Astrocyte (in vitro differentiated cells and primary cell): ENCODE results near the gene PRDX5. TPM values are rescaled to one million over a fixed set of nuclear protein-coding genes. Genes with fewer than 3 reads are reported as not detected.

Experiments
- DNase-seq: peaks from one replicate; pipeline ENCODE4 v3.0.0-alpha.2; 2010; ENCODE audit warnings: low read depth
- FAIRE-seq: peaks from 2 replicates; lab custom pipeline; 2011; peaks lifted over from hg19 to GRCh38; lab: Jason Lieb, UNC
- H2AFZ ChIP-seq: 2 replicates; pipeline ENCODE4 v1.6.0; 2012; ENCODE audit warnings: low read depth, low read length, inconsistent platforms
- H3K27ac ChIP-seq: 2 replicates; pipeline ENCODE4 v1.5.1; 2011; ENCODE audit warnings: low read depth, low read length, inconsistent platforms
- H3K27me3 ChIP-seq: 2 replicates; pipeline ENCODE4 v1.6.0; 2011; ENCODE audit warnings: low read length, inconsistent platforms; ENCODE audit not compliant: insufficient read depth
- H3K36me3 ChIP-seq: 2 replicates; pipeline ENCODE4 v1.5.1; 2011; ENCODE audit warnings: low read length, inconsistent platforms; ENCODE audit not compliant: insufficient read depth
- H3K4me1 ChIP-seq: 2 replicates; pipeline ENCODE4 v1.5.1; 2011; ENCODE audit warnings: low read length, inconsistent platforms; ENCODE audit not compliant: insufficient read depth
- H3K4me2 ChIP-seq: 2 replicates; pipeline ENCODE4 v1.6.0; 2012; ENCODE audit warnings: low read length, inconsistent platforms
- H3K4me3 ChIP-seq: 2 replicates; pipeline ENCODE4 v1.5.1; 2011; ENCODE audit warnings: low read depth, mild to moderate bottlenecking, low read length, inconsistent platforms; ENCODE audit not compliant: insufficient read depth
- H3K79me2 ChIP-seq: 2 replicates; pipeline ENCODE4 v1.6.0; 2012; ENCODE audit warnings: mild to moderate bottlenecking, low read length, inconsistent platforms; ENCODE audit not compliant: insufficient read depth
- H3K9ac ChIP-seq: 2 replicates; pipeline ENCODE4 v1.6.0; 2012; ENCODE audit warnings: mild to moderate bottlenecking, low read length, inconsistent platforms
- H3K9me3 ChIP-seq: 2 replicates; pipeline ENCODE4 v1.5.1; 2012; ENCODE audit warnings: low read depth, mild to moderate bottlenecking, low read length, inconsistent platforms; ENCODE audit not compliant: insufficient read depth
- H4K20me1 ChIP-seq: 2 replicates; pipeline ENCODE4 v1.6.0; 2012; ENCODE audit warnings: low read length, inconsistent platforms; ENCODE audit not compliant: insufficient read depth
- H3K27ac Mint-ChIP-seq: one replicate; pipeline ENCODE4 v1.8.0; 2021; ENCODE audit warnings: mild to moderate bottlenecking, mixed read lengths; ENCODE audit not compliant: unreplicated experiment
- H3K27me3 Mint-ChIP-seq: one replicate; pipeline ENCODE4 v1.8.0; 2021; ENCODE audit warnings: low read depth, mixed read lengths; ENCODE audit not compliant: unreplicated experiment
- H3K36me3 Mint-ChIP-seq: one replicate; pipeline ENCODE4 v1.8.0; 2021; ENCODE audit warnings: low read depth, mixed read lengths; ENCODE audit not compliant: unreplicated experiment
- H3K4me1 Mint-ChIP-seq: one replicate; pipeline ENCODE4 v1.8.0; 2021; ENCODE audit warnings: low read depth, mixed read lengths; ENCODE audit not compliant: unreplicated experiment
- H3K4me3 Mint-ChIP-seq: one replicate; pipeline ENCODE4 v1.8.0; 2021; ENCODE audit warnings: mild to moderate bottlenecking, moderate library complexity, mixed read lengths; ENCODE audit not compliant: unreplicated experiment
- H3K9me3 Mint-ChIP-seq: one replicate; pipeline ENCODE4 v1.8.0; 2021; ENCODE audit warnings: mild to moderate bottlenecking, mixed read lengths; ENCODE audit not compliant: unreplicated experiment
- EZH2 ChIP-seq: IDR thresholded peaks from 2 replicates; pipeline ENCODE4 v1.6.1; 2012; ENCODE audit warnings: mild to moderate bottlenecking, low read length, inconsistent platforms; ENCODE audit not compliant: insufficient read depth
- total RNA-seq: library from RNA; stranded (reverse); gene quantifications from 2 replicates; pipeline ENCODE4 v1.2.1, GENCODE V29; 2021
- TF ChIP-seq, protein P1 (sequence below): IDR thresholded peaks from 2 replicates; pipeline ENCODE4 v1.5.1; 2011; ENCODE audit warnings: low read depth, mild to moderate bottlenecking, inconsistent platforms, low read length, moderate library complexity; ENCODE audit not compliant: insufficient read depth

PRDX5 gene
- total RNA-seq, 1 donor from 2014 or later, result 243 TPM

DNA sequence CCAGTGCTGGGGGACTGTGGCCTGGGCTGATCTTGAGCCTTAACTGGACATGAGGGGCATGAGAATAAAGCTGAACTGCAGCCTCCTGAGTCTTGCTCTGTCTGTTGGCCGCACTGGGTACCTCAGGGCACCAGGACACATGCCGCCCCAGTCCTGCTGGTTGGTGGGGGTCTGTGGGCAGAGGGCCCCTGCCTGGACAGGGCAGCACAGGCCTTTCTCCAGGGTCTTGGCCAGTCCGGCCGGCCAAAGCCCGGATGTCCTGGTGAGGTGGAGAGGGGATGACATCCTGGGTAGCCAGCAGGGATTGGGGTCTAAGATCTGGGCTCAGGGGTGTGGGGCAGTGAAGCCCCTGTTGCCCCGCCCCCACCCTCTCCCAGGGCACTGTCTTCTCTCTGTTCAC is 39.5 kb downstream of the PRDX5 start:
- H3K9me3 Mint-ChIP-seq, result no peaks in the 10 kb centered on the region
- H3K4me3 Mint-ChIP-seq, result no peak overlapping the region
- H4K20me1 ChIP-seq, result peaks cover 21% of the 10 kb centered on the region
- peaks cover 35% of the 10 kb centered on the region for H3K4me1 ChIP-seq
- peaks cover 8% of the 10 kb centered on the region for H3K36me3 Mint-ChIP-seq
- no peak overlapping the region for H3K27ac ChIP-seq
- TF ChIP-seq, protein P1, sequence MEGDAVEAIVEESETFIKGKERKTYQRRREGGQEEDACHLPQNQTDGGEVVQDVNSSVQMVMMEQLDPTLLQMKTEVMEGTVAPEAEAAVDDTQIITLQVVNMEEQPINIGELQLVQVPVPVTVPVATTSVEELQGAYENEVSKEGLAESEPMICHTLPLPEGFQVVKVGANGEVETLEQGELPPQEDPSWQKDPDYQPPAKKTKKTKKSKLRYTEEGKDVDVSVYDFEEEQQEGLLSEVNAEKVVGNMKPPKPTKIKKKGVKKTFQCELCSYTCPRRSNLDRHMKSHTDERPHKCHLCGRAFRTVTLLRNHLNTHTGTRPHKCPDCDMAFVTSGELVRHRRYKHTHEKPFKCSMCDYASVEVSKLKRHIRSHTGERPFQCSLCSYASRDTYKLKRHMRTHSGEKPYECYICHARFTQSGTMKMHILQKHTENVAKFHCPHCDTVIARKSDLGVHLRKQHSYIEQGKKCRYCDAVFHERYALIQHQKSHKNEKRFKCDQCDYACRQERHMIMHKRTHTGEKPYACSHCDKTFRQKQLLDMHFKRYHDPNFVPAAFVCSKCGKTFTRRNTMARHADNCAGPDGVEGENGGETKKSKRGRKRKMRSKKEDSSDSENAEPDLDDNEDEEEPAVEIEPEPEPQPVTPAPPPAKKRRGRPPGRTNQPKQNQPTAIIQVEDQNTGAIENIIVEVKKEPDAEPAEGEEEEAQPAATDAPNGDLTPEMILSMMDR, result no peak
- no peak for TF ChIP-seq EZH2
- peaks cover 11% of the 10 kb centered on the region for H3K4me1 Mint-ChIP-seq
- no peaks in the 10 kb centered on the region for H3K9me3 ChIP-seq
- H3K27me3 ChIP-seq, result no peaks in the 10 kb centered on the region
- peaks cover 6% of the 10 kb centered on the region for H3K36me3 ChIP-seq
- peak overlapping the region; percentile 100 for H3K4me2 ChIP-seq
- peak overlapping the region; percentile 88 for H3K9ac ChIP-seq
- no peak overlapping the region for H3K27ac Mint-ChIP-seq
- DNase-seq, result no peak
- no peak overlapping the region for H2AFZ ChIP-seq
- H3K4me3 ChIP-seq, result no peak overlapping the region
- H3K79me2 ChIP-seq, result peaks cover 23% of the 10 kb centered on the region
- FAIRE-seq, result no peak
- no peaks in the 10 kb centered on the region for H3K27me3 Mint-ChIP-seq

DNA sequence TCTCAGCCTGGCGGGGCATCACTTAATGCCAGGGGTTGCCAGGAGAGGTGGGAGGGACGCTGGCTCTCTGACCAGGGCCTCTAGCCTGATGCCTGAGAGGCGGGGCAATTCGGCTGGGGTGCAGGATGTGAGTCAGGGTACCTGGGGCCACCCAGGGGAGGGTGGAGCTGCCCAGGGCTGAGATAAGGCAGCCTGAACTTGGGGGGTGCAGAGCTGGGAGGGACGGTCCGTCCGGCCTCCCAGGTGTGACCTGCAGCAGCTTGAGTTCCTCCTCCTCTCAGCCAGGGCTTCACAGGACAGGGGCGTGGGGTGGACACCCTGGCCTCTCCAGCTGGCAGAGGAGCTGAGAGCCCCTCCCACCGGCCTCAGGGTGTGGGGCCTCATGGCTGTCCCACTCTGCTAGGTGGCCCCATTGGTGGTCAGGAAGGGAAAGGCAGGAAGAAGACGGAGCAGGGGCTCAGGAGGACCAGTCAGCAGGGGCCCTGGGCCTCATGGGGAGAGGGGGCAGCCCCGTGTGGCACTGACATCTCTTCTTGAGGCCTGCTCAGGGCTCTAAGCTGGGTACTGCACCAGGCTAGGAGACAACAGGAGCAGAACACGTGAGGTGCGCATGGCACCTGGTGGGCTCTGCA is 40.1 kb downstream of the PRDX5 start:
- no peaks in the 10 kb centered on the region for H3K9me3 Mint-ChIP-seq
- Histone ChIP-seq H3K4me3 (no peak overlapping the region), H4K20me1 (peaks cover 21% of the 10 kb centered on the region), H3K36me3 (peaks cover 11% of the 10 kb centered on the region), H3K9ac (peak overlapping the region; percentile 88), H3K27me3 (no peaks in the 10 kb centered on the region), H3K27ac (peak overlapping the region; percentile 76), H3K4me2 (peak overlapping the region; percentile 100), H2AFZ (peak overlapping the region; percentile 2), H3K4me1 (peaks cover 35% of the 10 kb centered on the region), H3K9me3 (no peaks in the 10 kb centered on the region), H3K79me2 (peaks cover 23% of the 10 kb centered on the region)
- no peaks in the 10 kb centered on the region for H3K27me3 Mint-ChIP-seq
- no peak for TF ChIP-seq EZH2
- TF ChIP-seq, protein P1, result no peak
- peaks cover 11% of the 10 kb centered on the region for H3K4me1 Mint-ChIP-seq
- peaks cover 8% of the 10 kb centered on the region for H3K36me3 Mint-ChIP-seq
- no peak overlapping the region for H3K27ac Mint-ChIP-seq
- no peak overlapping the region for H3K4me3 Mint-ChIP-seq
- no peak for FAIRE-seq
- no peak for DNase-seq

DNA sequence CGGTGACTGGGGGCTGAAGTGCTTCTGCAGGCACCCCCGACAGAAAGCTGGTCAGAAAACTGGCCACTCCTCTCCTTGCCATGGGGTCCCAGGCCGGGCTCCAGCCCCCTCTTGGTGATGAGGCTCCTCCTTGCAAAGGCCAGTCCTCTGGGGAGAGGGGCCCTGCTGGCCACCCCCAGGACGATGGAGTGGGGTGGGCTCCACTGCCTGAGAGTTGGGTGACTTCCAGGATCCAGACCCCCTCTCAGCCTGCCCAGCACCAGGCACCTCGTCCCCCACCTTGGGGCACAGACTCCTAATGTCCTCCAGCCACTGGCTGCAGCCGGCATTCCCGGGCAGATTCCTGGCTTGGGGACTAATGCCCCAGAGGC is 40.6 kb downstream of the PRDX5 start:
- FAIRE-seq (no peak), DNase-seq (no peak)
- H3K4me3 ChIP-seq, result peak overlapping the region; percentile 70
- no peaks in the 10 kb centered on the region for H3K27me3 ChIP-seq
- TF ChIP-seq EZH2, result no peak
- TF ChIP-seq, protein P1, result no peak
- H3K4me1 Mint-ChIP-seq, result peaks cover 11% of the 10 kb centered on the region
- H3K4me2 ChIP-seq, result peak overlapping the region; percentile 100
- peaks cover 23% of the 10 kb centered on the region for H3K79me2 ChIP-seq
- H3K9me3 ChIP-seq, result no peaks in the 10 kb centered on the region
- no peaks in the 10 kb centered on the region for H3K9me3 Mint-ChIP-seq
- H4K20me1 ChIP-seq, result peaks cover 21% of the 10 kb centered on the region
- peak overlapping the region; percentile 66 for H3K4me3 Mint-ChIP-seq
- peaks cover 8% of the 10 kb centered on the region for H3K36me3 Mint-ChIP-seq
- peaks cover 14% of the 10 kb centered on the region for H3K36me3 ChIP-seq
- peaks cover 35% of the 10 kb centered on the region for H3K4me1 ChIP-seq
- H3K27ac ChIP-seq, result peak overlapping the region; percentile 76
- no peak overlapping the region for H3K27ac Mint-ChIP-seq
- peak overlapping the region; percentile 68 for H2AFZ ChIP-seq
- peak overlapping the region; percentile 88 for H3K9ac ChIP-seq
- H3K27me3 Mint-ChIP-seq, result no peaks in the 10 kb centered on the region
